Natural killer cell (primary cell): ENCODE results near the gene FAP. TPM values are rescaled to one million over a fixed set of nuclear protein-coding genes. Genes with fewer than 3 reads are reported as not detected.

Experiments
- ATAC-seq, 3 donors: fragments of 150-1000 bp in 2 of 3; fragments of 200-7000 bp in 1 of 3; cut with Tn5 transposase; 1 replicate in 1 of 3; 2 replicates in 2 of 3; pipeline ENCODE4 v1.10.0; 2021; ENCODE audit warnings: mild to moderate bottlenecking in 2 of 3, moderate library complexity in 2 of 3
- DNase-seq, 2 donors: peaks; one replicate each; pipeline versions ENCODE4 v3.0.0 to v3.0.0-alpha.2; 2013 to 2021; ENCODE audit warnings: mixed read lengths in 1 of 2
- H3K27ac ChIP-seq: one replicate; pipeline ENCODE4 v1.5.1; 2013; ENCODE audit warnings: mild to moderate bottlenecking, low read length
- H3K27me3 ChIP-seq: one replicate; pipeline ENCODE4 v1.6.1; 2013; ENCODE audit warnings: low read length; ENCODE audit not compliant: control insufficient read depth, insufficient read depth
- H3K36me3 ChIP-seq: one replicate; pipeline ENCODE4 v1.6.1; 2013; ENCODE audit warnings: low read length; ENCODE audit not compliant: control insufficient read depth, insufficient read depth
- H3K4me1 ChIP-seq: one replicate; pipeline ENCODE4 v1.6.1; 2013; ENCODE audit warnings: low read length; ENCODE audit not compliant: control insufficient read depth, insufficient read depth
- H3K4me3 ChIP-seq: one replicate; pipeline ENCODE4 v1.5.1; 2013; ENCODE audit warnings: low read length
- H3K9me3 ChIP-seq: one replicate; pipeline ENCODE4 v1.6.1; 2013; ENCODE audit warnings: low read length; ENCODE audit not compliant: control insufficient read depth, insufficient read depth
- H3K27ac Mint-ChIP-seq, 2 donors: one replicate each; pipeline ENCODE4 v1.8.0; 2022; ENCODE audit warnings: mild to moderate bottlenecking in 2 of 2, mixed read lengths in 2 of 2, moderate library complexity in 1 of 2
- H3K27me3 Mint-ChIP-seq, 2 donors: one replicate each; pipeline ENCODE4 v1.8.0; 2022; ENCODE audit warnings: low read depth in 2 of 2, mixed read lengths in 2 of 2
- H3K36me3 Mint-ChIP-seq: one replicate; pipeline ENCODE4 v1.8.0; 2022; ENCODE audit warnings: mixed read lengths
- H3K4me1 Mint-ChIP-seq, 2 donors: one replicate each; pipeline ENCODE4 v1.8.0; 2022; ENCODE audit warnings: mixed read lengths in 2 of 2
- H3K4me3 Mint-ChIP-seq: one replicate; pipeline ENCODE4 v1.8.0; 2022; ENCODE audit warnings: mild to moderate bottlenecking, moderate library complexity, mixed read lengths
- H3K9me3 Mint-ChIP-seq, 2 donors: one replicate each; pipeline ENCODE4 v1.8.0; 2022; ENCODE audit warnings: mixed read lengths in 2 of 2
- CTCF ChIP-seq: fragments of 200-600 bp; IDR thresholded peaks from one replicate; pipeline ENCODE4 v1.8.0; 2022; ENCODE audit warnings: antibody characterized with exemption
- WGBS: methylation state at CpG from one replicate; pipeline ENCODE4 v1.1.7; 2013; ENCODE audit warnings: missing lambda C conversion rate; ENCODE audit not compliant: insufficient coverage; 5-methylcytosine and 5-hydroxymethylcytosine counted together
- intact Hi-C: fragments of 100-400 bp; cut with micrococcal nuclease; formaldehyde crosslinking; loops from one replicate; pipeline ENCODE4 v1.14.2; 2022
- total RNA-seq, 4 donors: library from RNA; stranded (reverse); fragments of 120-200 nt in 1 of 4; gene quantifications; one replicate each; pipeline versions ENCODE4 v1.2.3 to v1.2.4, GENCODE V29; 2013 to 2022

The FAP gene
- total RNA-seq, 3 donors from 2014 or later (not counting 1 experiment from before 2014, with no cell fraction given) = not detected

GRCh38 chr2:162215162-162215561 lies 28.1 kb downstream of the FAP start:
- Histone ChIP-seq H3K9me3 (no peaks in the 10 kb centered on the region), H3K36me3 (no peaks in the 10 kb centered on the region), H3K4me1 (no peaks in the 10 kb centered on the region), H3K27me3 (no peaks in the 10 kb centered on the region), H3K4me3 (no peak overlapping the region), H3K27ac (no peak overlapping the region)
- Mint-ChIP-seq H3K36me3 (no peaks in the 10 kb centered on the region), H3K4me3 (no peak overlapping the region), H3K27ac (no peak overlapping the region), H3K27me3 (peaks cover 11 to 25% of the 10 kb centered on the region in 2 donors), H3K4me1 (no peaks in the 10 kb centered on the region), H3K9me3 (no peaks in the 10 kb centered on the region)
- WGBS = 64% methylated on average over 2 of the region's 3 CpGs
- TF ChIP-seq CTCF = no peak
- no peak for ATAC-seq
- intact Hi-C loops = no loop called here
- no peak for DNase-seq

GRCh38 chr2:162212366-162212765 lies 30.9 kb downstream of the FAP start:
- H3K9me3 Mint-ChIP-seq = no peaks in the 10 kb centered on the region
- no peaks in the 10 kb centered on the region for H3K4me1 Mint-ChIP-seq
- Histone ChIP-seq H3K27ac (no peak overlapping the region), H3K4me3 (no peak overlapping the region), H3K9me3 (no peaks in the 10 kb centered on the region), H3K36me3 (no peaks in the 10 kb centered on the region), H3K27me3 (no peaks in the 10 kb centered on the region), H3K4me1 (no peaks in the 10 kb centered on the region)
- H3K27me3 Mint-ChIP-seq = peaks cover 11% of the 10 kb centered on the region in 2 donors
- ATAC-seq (no peak), DNase-seq (no peak)
- no peaks in the 10 kb centered on the region for H3K36me3 Mint-ChIP-seq
- no CpG with 5 or more reads among the region's 2 CpGs for WGBS
- H3K27ac Mint-ChIP-seq = no peak overlapping the region
- intact Hi-C loops = no loop called here
- H3K4me3 Mint-ChIP-seq = no peak overlapping the region
- no peak for TF ChIP-seq CTCF

- TF ChIP-seq CTCF = no peak
- Histone ChIP-seq H3K27ac (no peak overlapping the region), H3K27me3 (no peaks in the 10 kb centered on the region), H3K36me3 (no peaks in the 10 kb centered on the region), H3K4me3 (no peak overlapping the region), H3K9me3 (no peaks in the 10 kb centered on the region), H3K4me1 (no peaks in the 10 kb centered on the region)
- intact Hi-C loops = no loop called here
- 100% methylated on average over 2 of the region's 3 CpGs for WGBS
- no peak overlapping the region for H3K4me3 Mint-ChIP-seq
- H3K9me3 Mint-ChIP-seq = no peaks in the 10 kb centered on the region
- H3K27me3 Mint-ChIP-seq = peaks cover 5 to 8% of the 10 kb centered on the region in 2 donors
- no peak for ATAC-seq
- H3K4me1 Mint-ChIP-seq = no peaks in the 10 kb centered on the region
- H3K36me3 Mint-ChIP-seq = no peaks in the 10 kb centered on the region
- DNase-seq = no peak
- no peak overlapping the region for H3K27ac Mint-ChIP-seq
These were observed 31.5 kb downstream of the FAP start for GRCh38 chr2:162211732-162212131.

- Mint-ChIP-seq H3K4me3 (no peak overlapping the region), H3K27me3 (peaks cover 0 to 6% of the 10 kb centered on the region in 2 donors), H3K27ac (no peak overlapping the region), H3K36me3 (no peaks in the 10 kb centered on the region), H3K4me1 (no peaks in the 10 kb centered on the region), H3K9me3 (no peaks in the 10 kb centered on the region)
- ATAC-seq (no peak), DNase-seq (no peak)
- intact Hi-C loops = no loop called here
- no peaks in the 10 kb centered on the region for H3K9me3 ChIP-seq
- H3K36me3 ChIP-seq = no peaks in the 10 kb centered on the region
- TF ChIP-seq CTCF = no peak
- no peaks in the 10 kb centered on the region for H3K4me1 ChIP-seq
- no peak overlapping the region for H3K27ac ChIP-seq
- no peaks in the 10 kb centered on the region for H3K27me3 ChIP-seq
- no peak overlapping the region for H3K4me3 ChIP-seq
These were observed 32.9 kb downstream of the FAP start for GRCh38 chr2:162210385-162210784.
